Hematopoietic multipotent progenitor cell treated with erythropoietin and hydrocortisone succinate and interleukin-3 and kit ligand, for 4 days (in vitro differentiated cells): ENCODE data around the gene NR5A1.

Experiments
- DNase-seq: peaks from one replicate; pipeline ENCODE4 v3.0.0-alpha.2; 2015

Gene NR5A1

DNA sequence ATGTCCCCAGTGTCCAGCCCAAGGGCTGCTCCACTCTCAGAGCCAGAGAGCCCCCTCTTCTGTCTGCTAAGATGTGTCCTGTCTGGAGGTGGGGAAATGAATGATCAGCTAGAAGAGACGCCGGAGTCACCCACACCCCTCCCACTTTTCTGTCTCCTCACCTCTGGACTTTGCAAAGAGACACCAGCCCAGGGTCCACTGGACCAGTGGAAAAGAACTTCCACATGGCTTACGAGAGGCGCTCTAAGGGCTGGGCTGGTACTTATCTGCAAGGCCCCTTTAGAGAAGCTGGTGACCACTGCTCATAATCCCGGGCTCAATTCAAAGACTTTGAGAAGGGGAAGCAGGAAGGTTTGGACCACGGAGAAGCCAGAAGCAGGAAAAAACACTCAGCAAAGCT is 9.2 kb downstream of the NR5A1 start:
- DNase-seq, result no peak

DNA sequence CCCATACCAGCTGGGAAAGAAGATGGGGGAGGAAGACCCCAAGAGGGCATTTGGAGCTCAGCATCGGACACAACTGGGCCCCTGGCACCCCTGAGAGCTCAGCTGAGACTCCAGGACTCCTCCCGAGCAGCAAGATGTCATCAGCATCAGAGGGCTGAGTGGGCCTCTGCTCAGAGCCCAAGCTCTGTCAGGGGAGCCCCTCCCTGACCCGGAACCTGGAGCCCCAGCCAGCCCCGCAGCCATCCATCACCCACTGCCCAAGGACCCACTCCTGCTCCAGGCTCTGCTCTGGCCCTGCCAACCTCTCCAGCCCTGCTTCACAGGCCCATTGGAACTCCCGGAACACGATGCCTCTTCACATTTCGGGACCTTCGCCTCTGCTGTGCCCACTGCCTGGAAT is 9.8 kb downstream of the NR5A1 start:
- DNase-seq, result no peak

DNA sequence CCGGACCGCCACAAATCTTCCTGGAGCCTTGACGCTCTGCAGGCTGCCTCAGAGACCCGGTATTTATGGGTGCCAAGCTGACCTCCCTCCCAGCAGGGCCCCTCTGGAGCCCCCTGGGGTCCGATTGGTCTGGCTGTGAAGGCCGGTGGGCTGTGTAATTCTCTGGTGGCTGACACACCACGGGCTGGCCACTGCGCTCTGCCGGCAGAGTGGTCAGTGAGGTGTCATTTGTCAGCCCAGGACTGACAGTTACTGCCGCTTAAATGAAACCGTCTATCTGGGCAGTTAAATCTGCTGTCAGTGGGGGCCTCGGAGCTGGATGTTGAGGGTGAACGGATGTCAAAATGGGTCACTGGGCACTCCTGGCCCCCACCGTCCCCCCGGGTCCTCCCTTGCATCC is 10.7 kb downstream of the NR5A1 start:
- DNase-seq, result no peak

DNA sequence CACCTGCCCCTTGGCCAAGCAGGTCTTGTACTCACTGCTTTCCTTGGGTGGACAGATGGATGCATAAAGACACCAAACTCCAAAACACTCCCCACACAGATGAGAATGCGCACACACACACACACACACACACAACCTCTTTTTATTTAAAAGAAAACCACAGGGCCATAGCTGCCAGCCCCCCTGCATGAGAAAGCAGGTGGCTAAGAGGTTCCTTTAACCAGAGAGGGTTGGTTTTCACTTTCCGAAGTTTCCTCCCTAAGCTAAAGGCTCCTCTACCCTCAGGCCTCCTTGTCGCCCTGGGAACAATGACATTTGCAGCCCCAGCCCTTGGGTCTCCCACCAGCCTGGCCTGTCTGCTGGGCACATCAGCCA is 11.1 kb downstream of the NR5A1 start:
- DNase-seq, result peak; percentile 69

DNA sequence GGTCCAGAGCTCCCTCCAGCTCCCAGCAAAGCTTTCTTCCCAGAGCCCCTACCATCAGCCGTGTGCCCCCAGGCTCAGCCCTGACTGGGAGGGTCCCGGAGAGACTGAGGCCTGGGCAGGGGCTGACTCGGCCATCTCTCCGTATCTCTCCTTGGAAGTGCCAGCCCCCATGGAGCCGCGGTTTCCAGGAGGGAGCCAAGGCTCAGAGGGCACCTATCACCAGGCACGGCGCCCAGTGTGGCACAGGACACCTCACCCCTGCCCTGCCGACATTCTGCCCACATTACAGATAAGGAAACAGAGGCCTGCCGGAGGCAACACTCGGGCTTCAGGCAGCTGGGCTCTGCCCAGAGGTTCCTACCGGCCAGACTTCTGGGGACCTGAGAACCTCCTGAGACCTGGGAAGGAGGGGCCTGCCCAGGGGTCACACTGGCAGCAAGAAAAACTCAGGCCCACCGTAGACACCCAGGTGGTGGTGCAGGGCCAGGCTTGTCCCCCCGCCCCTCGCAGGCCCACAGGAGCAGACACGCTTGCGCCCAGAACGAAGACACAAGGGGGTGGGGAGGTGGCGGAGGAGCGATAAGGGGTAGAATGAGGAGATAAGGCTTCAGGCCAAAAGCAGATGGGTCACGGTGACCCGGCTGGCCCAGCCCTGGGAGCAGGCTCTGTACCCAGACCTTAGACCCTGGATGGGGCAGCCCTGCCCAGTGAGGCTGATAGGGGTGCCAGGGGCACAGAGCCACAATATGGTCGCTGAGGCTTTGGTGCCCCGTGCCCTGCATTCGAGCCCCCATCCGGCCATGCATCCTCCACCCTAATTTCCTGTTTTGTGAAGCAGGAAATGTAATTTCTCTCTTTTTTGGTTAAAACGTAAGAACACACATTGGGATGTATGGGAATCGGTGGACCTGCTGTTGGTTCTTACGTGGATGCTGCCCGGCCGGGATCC is 11.8 kb downstream of the NR5A1 start:
- peak; percentile 66 for DNase-seq

DNA sequence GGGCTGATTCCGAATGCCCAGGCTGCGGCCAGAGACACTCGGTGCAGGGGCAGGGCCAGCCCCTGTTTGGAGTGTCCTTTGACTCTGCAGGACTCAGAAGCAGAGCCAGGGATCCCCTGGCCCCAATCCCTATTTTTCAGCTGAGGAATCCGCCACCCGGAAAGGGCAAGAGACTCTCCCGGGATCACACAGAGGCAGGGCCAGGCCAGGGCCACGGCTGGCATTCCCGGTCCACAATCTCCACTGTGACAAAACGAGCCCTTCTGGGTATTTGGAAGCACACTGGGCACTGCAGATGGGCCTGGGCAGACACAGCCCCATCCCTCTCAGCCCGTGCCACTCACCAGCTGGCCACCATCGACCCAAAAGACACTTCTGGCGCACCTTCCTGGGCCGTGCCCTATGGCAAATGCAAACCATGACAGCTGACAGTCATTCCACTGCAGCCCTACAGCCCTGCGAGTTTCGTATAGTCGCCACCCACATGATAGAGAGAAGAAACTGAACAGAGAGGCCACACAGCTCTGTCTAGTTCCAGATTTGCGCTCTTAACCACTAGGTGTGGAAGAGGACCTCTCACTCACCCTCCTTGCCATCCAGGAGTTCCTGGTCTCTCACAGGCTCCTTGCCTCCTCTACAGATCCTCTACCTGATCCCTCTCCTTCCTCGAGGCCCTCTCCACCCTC is 13.3 kb downstream of the NR5A1 start:
- no peak for DNase-seq

DNA sequence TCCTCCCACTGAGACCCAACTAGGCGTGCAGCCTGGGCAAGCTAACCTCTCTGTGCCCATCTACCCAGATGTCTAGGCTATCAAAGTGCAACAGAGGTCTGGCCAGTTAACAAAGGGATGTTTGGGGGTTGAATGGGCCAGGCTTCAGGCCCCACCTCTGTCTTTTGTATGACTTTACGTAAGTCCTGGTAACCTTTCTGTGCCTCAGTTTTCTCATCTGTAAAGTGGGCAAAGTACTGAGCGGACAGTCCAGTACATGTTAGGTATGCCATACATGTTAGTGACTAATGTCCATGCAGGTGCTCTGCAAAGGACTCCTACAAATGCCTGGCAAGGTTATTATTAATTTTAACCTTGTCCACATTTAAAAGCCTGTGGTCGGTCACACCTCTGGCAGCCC is 14.0 kb downstream of the NR5A1 start:
- DNase-seq, result no peak

DNA sequence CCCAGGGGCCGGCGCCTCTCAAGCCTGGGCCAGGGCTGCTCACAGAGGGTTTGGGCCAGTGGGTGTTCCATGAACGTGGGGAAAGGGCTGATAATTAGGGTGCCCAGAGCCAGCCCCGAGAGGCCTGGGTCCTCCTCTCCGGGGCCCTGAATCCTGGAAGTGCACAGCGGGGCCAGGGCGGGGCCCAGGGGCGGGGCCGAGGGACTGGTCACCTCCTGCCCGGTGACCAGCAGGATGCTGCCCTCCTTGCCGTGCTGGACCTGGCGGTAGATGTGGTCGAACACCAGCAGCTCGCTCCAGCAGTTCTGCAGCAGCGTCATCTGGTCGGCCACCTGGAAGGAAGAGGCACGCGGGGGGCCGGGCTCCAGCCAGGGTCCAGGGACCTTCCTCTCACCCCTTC is 14.4 kb downstream of the NR5A1 start:
- no peak for DNase-seq

DNA sequence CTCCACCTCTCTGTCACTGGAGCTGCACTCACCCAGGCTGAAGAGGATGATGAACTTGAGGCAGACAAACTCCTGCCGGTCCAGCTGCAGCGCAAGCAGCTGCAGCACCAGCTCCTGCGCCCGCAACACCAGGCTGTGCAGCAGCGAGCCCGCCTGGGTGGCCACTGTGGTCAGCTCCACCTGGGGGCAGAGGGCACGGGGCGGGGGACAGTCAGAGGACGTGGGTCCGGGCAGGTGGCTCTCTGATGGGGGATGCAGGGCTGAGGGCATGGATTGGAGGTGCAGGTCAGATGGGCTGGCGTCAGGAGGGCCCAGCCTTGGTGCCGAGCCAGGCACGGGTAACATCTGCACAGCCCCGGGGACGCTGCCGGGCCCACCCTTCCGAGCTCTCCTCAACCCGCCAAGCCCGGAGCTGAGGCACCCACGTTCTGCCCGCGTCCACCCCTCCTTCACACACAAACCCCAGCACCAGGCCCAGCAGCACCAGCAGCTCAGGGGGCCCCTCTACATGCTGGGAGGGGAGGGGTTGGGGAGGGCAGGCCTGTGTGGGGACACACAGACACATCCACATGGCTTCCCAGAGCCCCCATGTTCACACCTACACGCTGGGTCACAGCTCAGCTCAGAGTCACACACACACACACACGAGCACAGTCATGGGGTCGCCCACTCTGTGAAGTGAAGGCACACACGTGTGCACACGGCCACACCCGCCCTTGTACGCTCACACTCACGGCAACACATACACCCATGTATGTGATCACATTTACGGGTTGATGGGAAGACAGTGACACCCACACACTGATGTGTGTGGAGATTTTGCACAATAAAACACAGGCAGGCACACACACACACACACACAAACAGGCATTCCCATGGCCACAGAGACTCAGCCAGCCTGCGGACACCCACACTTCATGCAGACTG is 15.9 kb downstream of the NR5A1 start:
- DNase-seq, result no peak

DNA sequence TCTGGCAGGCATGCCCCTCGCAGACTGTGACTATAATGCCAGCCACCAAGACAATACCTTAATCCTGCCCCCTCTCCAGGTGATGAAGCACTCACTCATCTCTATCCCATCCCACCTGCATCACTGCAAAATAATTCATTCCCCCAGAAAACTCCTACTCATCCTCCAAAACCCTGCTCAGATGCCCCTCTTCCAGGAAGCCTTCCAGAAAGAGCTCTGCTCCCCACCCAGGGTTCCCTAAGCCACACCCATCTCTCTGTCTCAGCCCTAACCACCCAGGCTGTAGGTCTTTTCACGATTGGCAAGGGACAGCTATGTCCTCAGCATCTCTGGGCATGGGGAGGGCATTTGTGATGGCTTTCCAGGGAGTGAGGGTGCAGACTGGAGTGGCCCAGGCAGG is 17.2 kb downstream of the NR5A1 start:
- DNase-seq, result no peak

DNA sequence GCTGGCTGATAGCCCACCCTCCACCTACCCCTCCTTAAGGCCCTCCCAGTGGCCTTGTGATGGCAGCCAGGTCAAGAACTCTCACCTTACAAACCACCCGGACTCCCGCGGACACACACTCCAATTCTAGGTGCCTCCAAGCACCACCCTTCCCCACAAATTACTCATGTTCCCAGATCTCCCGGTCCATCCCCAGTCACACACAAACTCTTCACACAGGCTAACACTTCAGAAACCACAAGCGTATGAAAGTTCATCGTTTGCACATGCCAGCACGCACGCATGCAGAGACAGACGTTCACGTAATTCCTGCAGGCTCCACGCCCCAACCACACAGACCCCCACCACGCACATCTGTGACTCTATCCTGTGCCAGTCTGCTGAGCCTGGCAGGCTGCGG is 18.0 kb downstream of the NR5A1 start:
- no peak for DNase-seq

DNA sequence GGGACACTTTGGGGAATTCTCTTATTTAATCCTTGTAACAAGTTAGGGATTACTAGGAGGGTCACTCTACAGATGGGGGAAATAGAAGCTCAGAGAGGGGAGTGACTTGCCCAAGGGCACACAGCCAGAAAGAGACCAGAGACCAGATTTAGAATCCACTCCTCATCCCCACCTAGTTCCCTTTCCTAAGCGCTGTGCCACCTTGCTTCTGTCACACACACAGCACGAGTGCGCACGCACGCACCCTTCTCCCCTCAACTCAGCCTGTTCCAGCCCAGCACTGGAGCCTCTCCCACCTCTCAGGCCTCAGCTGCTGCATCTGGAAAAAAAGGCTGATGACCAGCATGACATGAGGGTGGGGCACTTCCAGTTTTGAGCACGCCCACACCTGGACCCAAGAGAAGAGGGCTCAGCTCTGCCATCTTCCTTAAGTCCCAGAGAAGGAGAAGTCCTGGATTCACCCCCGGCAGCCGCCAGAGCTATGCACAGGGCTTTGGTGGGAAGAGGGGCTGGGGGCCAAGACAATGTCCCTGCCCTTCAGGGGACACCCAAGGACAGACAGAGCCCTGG is 18.5 kb downstream of the NR5A1 start:
- no peak for DNase-seq

DNA sequence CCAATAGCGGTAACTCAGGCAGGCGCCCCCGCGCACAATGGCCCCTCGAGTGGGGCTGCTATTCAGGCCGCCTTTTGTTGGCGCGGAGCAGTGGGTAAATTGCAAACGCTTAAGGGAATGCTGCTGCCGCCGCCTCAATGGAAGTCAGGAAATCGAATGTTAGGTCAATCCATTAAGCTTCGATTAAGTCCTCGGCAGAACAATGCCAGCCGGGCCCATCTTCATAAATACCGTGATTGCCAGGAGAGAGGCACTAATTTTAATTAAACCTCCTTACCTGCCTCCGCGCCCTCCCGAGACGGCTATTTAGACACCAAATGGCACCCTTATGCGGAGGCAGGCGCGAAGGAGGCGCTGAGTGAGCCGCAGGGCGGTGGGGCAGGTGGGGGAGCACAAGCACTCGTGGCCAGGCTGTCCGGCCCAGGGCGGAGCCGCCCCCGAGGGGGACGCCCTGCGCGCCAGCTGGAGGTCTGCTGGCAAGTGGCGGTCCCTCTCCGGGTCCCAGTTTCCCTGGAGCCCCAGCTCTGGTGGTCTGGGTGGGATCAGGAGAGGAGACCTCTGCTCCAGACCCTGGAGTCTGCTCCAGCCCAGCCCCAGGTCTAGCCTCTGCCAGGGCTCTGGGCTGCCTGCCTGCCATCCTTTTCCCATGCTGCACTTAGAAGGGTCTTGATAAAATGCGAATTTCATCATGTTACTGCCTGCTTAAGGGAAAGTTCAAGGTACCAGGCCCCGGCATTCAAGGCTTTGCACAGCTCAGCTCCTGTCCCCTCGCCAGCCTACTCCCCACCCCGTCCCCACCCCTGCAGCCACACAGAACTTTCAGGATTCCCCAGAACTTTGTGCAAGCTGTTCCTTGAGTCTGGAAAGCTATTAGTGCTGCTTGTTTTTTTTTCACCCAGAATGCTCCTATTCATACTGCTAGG is 19.7 kb downstream of the NR5A1 start:
- no peak for DNase-seq

DNA sequence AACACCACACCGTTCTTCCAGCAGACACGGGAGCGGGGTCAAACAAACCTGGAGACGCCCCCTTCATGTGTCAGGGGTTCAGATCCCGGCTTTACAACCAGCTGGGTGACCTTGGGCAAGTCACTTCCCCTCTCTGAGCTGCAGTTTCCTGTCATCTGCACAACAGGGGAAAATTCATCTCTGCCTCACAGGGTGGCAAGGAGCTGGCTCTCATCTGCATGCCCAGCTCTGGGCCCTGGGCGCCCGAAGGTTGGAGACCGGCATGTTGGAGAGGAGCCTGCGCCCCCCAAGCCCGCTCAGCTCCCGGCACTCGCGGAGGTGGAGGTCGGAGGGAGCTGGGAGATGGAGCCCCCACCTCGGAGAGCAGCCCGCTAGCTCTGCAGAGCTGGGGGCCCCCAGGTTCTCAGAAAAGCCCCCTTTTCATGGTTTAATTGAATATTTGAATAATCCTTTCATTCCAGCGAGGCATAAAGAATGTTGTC is 20.4 kb downstream of the NR5A1 start:
- DNase-seq, result no peak

DNA sequence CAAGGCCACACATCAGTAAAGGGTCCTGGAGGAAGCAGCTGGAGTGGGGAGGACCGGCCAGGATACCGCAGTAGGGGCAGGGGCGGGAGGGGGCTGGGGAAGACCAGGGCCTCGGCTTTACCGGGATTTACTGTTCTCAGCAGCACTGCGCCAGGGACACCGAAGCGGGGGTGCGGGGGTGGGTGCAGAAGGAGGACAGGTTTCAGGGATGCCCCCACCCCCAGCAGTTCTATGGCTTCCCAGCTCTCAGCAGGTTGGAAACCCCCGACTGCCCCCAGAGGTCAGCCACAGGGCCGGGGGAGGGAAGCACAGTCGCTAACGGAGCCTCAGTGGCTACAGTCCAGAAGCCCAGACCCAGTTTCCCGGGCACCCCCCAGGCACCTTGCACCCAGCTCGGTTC is 21.3 kb downstream of the NR5A1 start:
- DNase-seq, result no peak

DNA sequence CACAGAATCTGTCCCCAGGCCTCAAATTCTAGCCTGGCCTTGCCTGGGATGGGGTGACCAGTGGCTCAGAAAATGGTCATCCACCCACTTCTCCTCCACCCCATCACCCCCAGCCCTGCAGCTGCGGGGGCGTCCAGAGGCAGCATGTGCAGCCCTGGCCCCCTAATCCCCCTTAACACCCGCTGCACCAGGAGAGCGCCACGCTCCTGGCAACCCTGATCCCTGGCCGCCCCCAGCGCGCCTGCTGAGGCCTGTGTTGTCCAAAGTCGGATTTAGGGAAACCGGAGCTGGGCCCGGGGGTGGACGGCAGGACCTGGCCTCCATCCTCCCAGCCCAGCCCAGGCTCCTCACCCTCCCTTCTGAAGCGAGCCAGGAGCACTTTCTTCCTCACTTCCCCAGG is 22.0 kb downstream of the NR5A1 start:
- DNase-seq, result no peak

DNA sequence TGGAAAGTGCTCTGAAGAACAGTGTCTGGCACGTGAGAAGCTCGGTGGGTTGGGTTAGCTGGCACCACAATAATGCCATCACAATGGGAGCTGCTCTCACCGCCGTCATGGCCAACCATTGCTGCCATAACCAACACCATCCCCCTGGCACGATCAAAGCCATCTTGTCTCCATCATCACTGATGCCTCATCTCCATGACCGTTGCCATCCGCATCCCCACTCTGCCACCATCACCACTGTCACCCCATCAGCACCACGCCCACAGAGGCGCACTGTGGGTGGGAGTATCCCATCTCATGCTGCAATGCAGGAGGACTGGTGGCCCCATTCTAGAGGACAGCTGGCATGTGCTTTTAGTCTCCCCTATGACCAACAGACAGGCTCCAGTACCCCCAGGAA is 23.7 kb downstream of the NR5A1 start:
- DNase-seq, result no peak

DNA sequence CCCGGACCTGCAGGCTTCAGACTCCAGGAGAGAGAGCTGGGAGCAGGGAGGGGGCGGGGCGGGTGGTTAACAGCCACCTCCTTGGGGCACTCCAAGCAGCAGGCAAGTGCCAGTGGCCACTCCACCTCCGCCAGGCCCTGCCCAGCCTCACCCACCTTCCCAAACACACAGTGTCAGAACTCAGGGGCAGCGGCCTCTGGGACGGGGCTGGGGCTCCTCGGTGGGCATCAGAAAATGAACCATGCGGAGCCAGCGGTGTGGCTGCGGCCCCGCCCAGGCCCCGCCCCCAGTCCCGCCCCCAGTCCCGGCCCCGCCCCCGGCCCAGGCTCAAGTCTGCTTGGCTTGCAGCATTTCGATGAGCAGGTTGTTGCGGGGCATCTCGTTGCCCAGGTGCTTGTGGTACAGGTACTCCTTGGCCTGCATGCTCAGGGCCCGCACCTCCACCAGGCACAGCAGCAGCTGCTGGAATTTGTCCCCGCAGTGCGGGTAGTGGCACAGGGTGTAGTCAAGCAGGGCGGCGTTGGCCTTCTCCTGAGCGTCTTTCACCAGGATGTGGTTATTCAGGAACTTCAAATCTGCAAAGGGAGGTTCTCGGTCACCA is 24.7 kb downstream of the NR5A1 start:
- DNase-seq, result no peak

DNA sequence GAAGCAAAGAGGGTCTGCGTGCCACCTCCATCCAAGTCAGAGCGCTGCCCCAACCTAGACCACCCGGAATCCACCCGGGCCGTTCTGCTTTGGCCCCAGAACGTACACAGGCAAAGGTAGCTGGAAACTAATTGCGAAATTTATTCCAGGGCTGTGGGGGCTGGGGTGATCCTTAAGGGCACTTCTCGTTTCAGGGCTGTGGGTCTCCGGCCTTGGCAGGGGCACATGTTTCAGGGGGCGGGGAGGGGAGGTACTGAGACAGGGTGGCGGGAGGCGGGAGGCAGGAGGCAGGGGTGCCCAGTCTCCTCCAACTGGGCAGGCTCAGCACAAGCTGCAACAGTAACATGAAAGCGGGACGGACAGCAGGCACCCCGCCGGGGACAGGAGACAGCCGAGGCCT is 26.1 kb downstream of the NR5A1 start:
- DNase-seq, result peak; percentile 53

DNA sequence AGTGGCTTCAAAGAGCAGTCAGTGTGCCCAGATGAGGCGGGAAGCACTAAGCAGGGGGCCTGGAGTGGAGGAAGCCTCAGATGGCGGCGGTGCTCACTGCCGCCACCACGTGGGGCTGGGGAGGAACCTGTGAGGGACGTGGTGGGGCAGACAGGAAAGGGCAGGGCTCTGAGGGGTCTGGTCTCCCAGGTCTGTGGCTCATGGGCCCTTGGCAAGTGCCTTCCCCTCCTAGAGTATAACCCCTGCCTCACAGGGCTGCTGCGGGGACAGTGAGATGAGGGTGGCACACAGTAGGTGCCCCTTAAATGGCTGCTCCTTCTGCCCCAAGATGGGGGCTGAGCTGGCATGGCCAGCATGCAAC is 26.6 kb downstream of the NR5A1 start:
- DNase-seq, result peak; percentile 81

DNA sequence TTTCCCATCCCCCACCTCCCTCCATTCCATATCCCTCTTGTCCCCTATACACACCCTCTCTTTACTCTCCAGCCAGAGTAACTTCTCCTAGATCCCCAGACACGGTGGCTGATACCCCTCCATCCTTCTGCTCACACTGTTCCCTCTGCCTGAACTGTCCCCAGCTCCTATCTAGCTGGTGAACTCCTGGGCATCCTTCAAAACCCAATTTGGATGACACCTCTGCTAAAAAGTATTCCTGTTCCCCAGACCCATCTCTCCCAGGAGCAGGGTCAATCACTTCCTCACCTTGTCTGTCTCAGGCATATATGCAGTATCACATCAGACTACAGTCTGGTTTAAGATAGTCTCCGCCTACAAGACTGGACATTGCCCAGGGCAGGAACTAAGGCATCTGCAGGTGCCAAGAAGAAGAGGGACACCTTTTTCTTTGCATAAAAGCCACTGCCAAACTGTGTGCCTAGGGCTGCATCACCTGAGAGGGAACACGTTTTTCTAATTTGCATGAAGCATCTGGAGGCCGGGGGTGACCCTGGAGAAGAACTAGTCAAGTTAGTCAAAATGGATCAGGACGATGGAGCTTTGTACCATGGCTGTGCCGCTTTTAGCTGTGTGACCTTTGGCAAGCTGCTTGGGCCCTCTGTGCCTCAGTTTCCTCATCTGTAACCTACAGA is 27.1 kb downstream of the NR5A1 start:
- DNase-seq, result no peak
